Measurements from ENCODE around the gene ADH4.
"Not testable (repeated sequence)": the region's sequence is repeated elsewhere in the genome, so short reads cannot be mapped to it uniquely, and the experiment has no call there.

Gene ADH4

GRCh38 chr4:99080869-99081268, 63.2 kb downstream of the ADH4 start:
- DNase-seq (ENCODE audit: low read depth in 2 of 2, low spot score in 1 of 2) = not testable (repeated sequence)

- no peak for DNase-seq (ENCODE audit: low read depth in 2 of 2, low spot score in 1 of 2)
Measured at GRCh38 chr4:99079625-99080295, 64.3 kb downstream of the ADH4 start.

DNA sequence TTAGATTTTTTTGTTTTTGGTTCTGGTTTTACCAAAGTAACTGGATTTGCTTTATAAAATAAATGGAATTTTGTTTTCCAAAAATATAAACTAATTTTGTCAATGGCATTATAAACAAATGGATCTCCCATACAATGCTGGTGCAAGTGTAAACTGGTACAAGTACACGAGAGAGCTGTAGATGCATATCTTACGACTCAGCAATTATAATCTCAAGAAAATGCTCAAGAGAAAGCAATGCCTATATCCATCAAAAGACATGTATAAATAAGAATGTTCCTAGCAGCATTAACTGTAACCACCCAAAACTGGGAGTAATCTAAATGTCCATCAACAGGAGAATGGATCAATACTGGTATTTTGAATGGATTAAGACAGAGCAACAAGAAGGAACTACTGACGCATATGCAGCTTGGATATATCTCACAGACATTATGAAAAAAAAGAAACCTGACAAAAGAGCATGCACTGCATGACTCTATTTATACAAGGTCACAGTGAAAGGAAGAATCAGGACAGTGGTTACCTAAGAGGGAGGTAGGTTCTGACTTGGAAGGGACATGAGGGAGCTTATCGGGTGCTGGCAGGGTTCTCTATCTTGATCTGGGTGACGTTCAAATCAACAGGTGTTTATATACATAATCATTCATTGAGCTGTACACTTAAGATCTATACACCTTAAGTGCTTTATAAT, 65.0 kb downstream of the ADH4 start:
- no peak for DNase-seq (ENCODE audit: low read depth in 2 of 2, low spot score in 1 of 2)

DNA sequence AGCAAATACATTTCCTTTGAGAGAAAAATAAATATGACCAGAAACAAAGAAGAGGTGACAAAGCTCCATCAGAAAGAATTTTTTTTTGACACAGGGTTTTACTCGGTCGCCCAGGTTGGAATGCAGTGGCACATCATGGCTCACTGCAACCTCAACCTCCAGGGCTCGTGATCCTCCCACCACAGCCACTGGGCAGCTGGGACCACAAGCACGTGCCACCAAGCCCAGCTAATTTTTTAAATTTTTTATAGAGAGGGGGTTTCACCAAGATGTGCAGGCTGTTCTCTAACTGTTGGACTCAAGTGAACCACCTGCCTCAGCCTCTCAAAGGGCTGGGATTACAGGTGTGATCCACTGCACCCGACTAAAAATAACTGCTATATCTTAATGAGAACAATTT, 65.8 kb downstream of the ADH4 start:
- no peak for DNase-seq (ENCODE audit: low read depth in 2 of 2, low spot score in 1 of 2)

GRCh38 chr4:99077177-99077576, 66.9 kb downstream of the ADH4 start:
- no peak for DNase-seq (ENCODE audit: low read depth in 2 of 2, low spot score in 1 of 2)

- no peak for DNase-seq (ENCODE audit: low read depth in 2 of 2, low spot score in 1 of 2)
Measured at GRCh38 chr4:99076292-99076976, 67.7 kb downstream of the ADH4 start.

DNA sequence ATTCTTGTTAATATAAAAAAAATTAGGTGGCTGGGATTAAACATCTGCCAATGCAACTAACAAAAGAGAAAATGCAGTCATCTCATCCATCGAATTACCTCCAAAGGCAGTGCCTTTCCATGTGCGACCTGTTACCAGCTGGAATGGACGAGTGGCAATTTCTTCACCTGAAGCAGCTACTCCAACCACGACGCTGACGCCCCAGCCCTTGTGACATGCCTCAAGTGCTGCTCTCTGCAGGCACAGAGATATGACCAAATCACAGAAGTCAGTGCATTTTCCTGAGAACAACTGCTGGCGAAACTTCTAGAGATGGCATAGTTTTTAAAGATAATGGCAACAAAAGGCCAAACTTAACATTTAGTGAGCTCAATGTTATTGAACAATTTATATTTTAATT, 69.3 kb downstream of the ADH4 start:
- DNase-seq (ENCODE audit: low read depth in 2 of 2, low spot score in 1 of 2) = no peak

Measured in stimulated activated CD8-positive, alpha-beta memory T cell treated with anti-CD3 and anti-CD28 coated beads, Interleukin-4, amount 100 ng/mL, for 4 hours (primary cell).